ENCODE results near the gene KDM4E.
"Not testable (repeated sequence)": the region's sequence is repeated elsewhere in the genome, so short reads cannot be mapped to it uniquely, and the experiment has no call there.

KDM4E gene

DNA sequence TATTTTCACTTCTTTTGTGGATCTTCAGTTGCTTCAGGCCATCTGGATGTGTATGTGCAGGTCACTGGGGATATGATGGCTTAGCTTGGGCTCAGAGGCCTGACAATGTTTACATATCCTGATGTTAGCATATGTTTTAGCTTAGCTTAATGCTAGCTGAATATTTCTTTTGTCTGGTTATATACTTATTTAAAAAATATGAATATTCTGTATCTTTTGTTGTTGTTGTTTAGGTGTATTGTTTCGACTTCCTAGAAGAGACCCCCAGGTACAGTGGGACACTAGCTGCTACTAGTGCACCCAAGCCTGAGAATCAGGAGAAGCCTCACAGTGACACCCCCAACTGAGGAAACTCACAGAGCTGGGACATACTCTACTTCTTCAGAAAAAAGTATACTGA lies at the start of gene KDM4E:
Gene KDM4E (plus strand): TSS at position 301 of the 400 bp plus-strand sequence. CDS start 300 bp downstream, outside the sequence.
- DNase-seq (ENCODE audit: low read depth, low spot score) = no peak

DNA sequence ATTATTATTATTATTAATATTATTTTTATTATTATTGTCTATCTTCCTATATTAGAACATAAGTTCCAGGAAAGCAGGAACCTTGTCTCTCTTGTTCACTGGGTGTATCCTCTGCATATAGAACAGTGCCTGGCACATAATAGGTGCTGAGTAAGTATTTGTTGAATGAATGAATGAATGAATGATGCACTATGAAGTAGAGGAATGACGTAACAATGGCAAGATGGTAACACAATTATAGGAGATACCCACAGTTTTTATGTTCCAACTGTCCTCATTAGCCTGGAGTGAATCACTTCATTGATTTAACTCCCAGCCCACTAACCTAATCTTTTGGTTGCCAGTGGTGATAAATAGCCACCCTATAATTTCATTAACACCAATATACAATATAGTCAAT lies 49.5 kb upstream of the KDM4E start:
- DNase-seq (ENCODE audit: low read depth, low spot score) = no peak

DNA sequence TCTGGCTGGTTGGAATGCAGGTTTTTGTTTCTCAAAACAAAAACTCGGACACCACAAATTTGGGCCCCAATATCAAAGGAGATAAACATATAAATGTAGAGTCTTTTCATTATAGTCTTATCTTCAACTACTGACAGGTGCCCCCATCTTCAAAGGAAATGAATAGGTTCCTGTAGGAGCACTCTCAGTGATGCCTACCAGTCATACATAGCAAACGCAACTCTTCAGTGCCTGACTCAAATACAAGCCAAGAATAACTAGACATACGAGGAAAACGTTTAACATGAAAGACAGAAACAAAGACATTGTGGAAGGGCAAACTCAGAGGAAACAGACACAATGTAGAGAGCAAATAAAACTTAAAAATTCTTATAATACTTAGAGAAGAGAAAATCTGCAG lies 37.7 kb upstream of the KDM4E start:
- DNase-seq (ENCODE audit: low read depth, low spot score) = no peak

DNA sequence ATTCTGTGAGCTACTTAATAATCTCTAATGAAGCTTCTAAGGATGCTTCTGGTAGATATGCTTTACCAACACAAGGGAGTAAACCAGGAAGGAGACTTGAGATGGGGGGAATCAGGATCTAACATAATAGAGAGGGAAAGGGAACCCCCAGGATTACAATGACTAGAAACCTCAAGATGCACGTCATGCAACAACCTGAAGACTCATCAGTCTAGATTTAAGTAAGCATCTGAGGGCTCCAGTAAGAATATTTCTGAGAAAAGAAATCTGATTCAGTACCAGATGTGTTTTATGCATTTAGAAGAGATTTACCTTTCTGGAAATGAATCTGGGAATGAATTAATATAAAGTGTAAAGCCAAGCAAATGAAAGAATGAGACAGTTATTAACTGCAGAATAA lies 36.3 kb upstream of the KDM4E start:
- no peak for DNase-seq (ENCODE audit: low read depth, low spot score)

DNA sequence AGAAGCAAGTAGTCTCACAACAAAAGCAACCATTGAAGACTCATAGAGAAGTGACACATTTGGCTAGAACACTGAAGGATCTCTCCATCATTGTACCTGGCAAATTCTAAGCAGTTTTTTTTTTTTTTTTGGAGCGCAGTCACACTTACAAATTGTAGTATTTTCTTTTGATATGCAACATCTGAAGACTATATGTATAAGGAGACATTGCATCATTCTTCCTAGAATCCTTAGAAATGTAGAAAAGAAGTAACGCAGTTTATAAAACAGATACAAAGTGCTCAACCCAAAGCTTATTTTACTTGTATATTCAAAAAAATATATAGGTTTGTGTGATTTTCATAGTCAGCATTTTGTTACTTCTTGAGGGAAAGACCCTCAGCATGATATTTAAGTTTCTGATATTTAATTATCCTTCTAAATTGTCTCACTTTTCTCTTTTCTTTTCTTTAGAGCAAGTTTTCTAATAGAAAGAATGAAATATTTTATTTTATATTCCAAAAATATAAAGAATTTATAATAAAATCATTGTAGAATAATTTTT lies 31.6 kb upstream of the KDM4E start:
- DNase-seq (ENCODE audit: low read depth, low spot score) = no peak

DNA sequence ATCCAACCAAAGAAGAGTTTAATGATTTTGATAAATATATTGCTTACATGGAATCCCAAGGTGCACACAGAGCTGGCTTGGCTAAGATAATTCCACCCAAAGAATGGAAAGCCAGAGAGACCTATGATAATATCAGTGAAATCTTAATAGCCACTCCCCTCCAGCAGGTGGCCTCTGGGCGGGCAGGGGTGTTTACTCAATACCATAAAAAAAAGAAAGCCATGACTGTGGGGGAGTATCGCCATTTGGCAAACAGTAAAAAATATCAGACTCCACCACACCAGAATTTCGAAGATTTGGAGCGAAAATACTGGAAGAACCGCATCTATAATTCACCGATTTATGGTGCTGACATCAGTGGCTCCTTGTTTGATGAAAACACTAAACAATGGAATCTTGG lies 27.6 kb upstream of the KDM4E start:
- no peak for DNase-seq (ENCODE audit: low read depth, low spot score)

DNA sequence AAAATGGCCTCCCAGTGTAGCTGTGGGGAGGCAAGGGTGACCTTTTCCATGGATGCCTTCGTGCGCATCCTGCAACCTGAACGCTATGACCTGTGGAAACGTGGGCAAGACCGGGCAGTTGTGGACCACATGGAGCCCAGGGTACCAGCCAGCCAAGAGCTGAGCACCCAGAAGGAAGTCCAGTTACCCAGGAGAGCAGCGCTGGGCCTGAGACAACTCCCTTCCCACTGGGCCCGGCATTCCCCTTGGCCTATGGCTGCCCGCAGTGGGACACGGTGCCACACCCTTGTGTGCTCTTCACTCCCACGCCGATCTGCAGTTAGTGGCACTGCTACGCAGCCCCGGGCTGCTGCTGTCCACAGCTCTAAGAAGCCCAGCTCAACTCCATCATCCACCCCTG lies 26.8 kb upstream of the KDM4E start:
- DNase-seq (ENCODE audit: low read depth, low spot score) = no peak

DNA sequence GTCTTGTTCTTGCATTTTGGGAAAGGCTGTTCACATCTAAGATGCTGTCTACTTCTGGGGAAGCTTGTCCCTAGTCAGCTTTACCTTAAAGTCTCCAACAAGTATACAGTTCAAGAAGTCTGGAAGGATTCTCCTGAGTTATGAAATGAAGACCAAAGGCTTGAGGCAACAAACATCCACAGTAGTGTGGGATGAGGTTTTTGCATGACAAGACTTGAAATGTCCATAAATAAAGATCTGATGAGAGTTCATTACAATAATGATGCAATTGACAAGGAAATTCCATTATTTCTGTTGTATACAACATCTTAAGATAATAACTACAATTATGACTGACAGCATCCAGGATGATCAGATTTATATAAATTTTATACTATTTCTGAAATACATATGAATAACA lies 21.3 kb upstream of the KDM4E start:
- DNase-seq (ENCODE audit: low read depth, low spot score) = no peak

DNA sequence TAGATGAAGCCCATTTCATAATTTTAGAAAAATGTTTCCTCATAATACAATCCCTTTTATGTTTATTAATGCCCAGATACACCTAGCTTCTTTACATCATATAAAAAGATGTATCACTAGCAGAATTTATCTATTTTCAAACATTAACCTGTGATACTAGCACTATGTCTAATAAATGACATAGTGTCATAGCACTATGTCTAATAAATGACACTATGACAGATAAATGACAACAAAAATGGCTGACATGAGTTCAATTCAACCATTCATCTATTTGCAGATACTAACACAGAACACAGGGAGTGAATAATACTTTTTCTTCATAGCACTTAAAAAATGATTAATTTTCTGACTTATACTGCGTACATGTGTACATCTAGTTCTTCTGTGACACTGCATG lies 19.4 kb upstream of the KDM4E start:
- DNase-seq (ENCODE audit: low read depth, low spot score) = no peak

DNA sequence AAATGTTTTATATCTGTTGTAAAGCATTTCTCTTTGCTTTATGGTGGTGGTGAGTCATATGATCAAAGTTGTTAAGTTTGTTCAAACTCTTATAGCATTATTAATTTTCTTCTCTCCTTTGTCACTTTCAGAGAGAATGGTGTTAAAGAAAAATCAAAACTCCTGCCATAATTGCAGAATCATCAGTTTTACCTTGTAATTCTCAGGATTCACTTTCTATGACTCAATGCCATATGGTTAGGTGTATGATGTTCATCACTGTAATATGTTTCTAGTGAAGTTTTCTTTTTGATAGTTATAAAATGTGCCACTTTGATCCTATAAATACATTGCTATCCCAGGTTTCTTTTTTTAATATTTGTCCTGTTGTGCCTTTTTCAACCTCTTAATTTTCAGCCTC lies 13.7 kb upstream of the KDM4E start:
- no peak for DNase-seq (ENCODE audit: low read depth, low spot score)

DNA sequence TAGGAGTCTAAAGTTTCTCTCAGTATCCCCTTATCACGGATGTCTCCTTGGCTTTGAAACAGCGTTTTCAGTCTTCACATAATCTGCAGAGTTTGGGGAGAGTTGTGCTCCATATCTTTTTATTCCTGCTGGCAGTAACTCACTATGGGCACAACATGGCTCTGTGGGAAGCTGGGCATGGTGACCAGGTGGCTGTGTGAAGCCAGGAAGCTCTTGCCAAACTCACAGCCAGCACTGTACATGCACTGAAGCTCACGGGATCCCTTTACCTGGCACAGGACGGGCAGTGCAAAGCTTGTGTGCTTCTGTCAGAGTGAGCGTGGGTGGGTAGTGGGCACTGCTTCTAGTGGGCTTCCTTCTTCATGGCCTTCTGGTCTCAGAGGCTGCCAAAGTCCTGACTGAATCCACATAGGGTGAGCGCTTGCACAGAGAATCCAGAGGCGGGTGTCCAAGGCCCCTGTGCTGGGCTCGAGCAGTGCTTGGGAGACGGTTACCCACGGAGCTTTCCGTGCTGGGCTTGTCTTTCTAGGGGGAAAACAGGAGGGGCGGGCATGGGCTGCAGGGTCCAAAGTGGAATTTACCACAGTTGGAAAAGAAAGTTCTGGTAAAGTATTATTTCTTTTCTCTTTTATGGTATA lies 10.8 kb upstream of the KDM4E start:
- DNase-seq (ENCODE audit: low read depth, low spot score) = no peak

DNA sequence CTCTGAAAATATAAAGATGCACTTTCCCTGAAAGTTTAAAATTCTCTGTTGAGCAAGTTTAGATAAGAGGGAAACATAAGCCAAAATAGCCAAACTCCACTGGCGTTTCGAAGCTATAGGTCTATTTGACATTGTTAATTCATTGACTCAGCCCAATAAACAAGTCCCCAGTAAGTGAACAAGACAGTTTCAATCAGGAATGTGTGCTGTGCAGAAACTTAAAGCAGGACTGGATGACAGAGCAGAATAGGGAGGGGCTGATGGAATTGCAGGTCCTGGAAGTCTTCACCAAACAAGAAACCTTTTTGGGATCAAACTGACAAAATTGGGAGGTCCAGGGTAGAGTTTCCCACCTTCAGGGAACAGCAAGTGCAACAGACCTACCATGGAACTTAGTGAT lies 8.9 kb upstream of the KDM4E start:
- DNase-seq (ENCODE audit: low read depth, low spot score) = no peak

DNA sequence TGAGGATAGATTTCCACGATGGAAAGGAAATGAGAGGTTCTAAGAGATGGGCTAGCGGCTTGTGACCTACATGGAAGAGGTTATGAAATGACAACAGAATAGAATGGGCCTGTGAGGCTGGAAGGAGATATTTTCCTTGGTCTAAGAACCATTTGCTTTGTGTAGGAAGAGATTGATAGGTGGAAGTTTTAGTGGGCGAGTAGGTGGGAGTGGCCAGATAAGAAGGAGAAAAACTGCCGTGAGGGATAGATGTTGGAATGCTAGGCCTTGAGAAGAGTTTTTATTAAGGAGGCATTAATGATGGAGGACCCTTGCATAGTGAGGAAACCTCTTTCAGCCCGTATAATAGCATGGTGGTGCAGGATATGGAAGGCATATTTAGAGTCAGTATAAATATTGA lies 3.6 kb upstream of the KDM4E start:
- not testable (repeated sequence) for DNase-seq (ENCODE audit: low read depth, low spot score)

DNA sequence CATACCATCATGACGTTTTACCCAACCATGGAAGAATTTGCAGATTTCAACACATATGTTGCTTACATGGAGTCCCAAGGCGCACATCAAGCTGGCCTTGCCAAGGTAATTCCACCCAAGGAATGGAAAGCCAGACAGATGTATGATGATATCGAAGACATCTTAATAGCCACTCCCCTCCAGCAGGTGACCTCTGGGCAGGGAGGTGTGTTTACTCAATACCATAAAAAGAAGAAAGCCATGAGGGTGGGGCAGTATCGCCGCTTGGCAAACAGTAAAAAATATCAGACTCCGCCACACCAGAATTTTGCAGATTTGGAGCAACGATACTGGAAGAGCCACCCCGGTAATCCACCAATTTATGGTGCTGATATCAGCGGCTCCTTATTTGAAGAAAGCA lies 536 bp downstream of the KDM4E start:
- DNase-seq (ENCODE audit: low read depth, low spot score) = not testable (repeated sequence)

DNA sequence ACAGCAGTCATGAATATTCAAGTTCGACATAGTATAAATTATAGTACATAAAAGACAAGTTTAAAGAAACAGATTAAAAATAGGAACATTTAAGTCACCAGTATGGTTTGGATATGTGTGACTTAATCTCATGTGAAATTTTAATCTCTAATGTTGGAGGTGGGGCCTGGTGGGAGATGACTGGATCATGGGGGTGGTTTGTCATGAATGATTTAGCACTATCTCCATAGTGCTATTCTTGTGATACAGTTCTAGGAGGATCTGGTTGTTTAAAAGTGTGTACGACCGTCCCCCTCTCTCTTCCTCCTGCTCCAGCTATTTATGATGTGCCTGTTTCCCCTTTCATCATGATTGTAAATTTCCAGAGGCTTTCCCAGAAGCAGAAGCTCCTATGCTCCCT lies 3.3 kb downstream of the KDM4E start:
- no peak for DNase-seq (ENCODE audit: low read depth, low spot score)

DNA sequence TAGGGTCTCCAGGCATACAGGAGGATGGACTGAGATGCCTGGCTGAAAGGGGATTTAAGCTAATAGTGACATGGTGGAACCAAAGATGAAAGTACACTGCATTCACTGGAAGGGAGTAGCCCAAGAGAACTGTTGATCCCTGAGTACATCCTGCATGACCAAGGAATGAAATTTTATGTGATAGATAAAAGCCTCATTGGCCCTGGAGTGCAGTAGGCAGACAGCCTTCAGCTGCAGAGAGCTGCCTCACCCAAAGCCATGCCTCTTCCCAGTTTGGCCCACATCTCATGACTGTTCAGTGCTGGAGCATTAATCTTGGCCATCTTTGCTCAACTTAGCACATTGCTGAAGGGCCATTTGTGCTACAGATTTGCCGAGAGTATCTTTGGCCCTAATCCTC lies 8.0 kb downstream of the KDM4E start:
- no peak for DNase-seq (ENCODE audit: low read depth, low spot score)

DNA sequence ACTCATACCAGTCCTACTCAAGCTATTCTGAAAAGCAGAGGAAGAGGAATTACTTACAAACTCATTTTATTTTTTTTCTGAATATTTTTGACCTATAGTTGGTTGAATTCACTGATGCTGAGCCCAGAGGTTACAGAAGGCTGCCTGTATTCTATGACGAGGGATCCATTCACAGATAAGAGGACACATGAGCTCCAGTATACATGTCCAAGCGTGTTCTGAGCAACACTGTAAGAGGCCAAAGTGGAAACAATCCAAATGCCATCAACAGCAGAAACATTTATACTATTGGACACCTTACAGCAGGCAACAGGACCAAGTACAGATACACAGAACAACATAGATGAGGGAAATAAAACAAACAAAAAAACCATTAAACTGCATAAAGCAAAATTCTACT lies 10.3 kb downstream of the KDM4E start:
- no peak for DNase-seq (ENCODE audit: low read depth, low spot score)

DNA sequence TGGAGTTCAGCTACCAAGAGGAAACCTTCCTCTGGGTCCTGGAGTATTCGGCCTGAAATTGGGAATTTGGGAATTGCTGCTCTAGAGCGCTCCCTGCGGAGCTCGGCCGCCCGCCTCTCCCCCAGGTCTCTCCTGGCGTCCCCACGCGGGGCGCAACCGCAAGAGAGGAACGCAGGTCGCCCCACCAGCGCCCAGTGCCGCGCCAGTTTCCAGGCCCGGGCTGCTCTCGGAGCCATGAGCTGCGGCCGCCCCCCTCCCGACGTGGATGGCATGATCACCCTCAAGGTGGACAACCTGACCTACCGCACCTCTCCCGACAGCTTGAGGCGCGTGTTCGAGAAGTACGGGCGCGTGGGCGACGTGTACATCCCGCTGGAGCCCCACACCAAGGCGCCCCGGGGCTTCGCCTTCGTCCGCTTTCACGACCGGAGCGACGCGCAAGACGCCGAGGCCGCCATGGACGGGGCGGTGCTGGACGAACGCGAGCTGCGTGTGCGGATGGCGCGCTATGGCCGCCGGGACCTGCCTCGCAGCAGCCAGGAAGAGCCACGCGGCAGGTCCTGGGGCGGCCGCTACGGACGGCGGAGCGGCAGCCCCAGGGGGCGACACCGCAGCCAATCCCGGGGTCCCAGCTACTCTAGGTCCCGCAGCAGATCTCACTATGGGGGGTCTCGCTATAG lies 12.4 kb downstream of the KDM4E start:
- peak; percentile 9 for DNase-seq (ENCODE audit: low read depth, low spot score)

DNA sequence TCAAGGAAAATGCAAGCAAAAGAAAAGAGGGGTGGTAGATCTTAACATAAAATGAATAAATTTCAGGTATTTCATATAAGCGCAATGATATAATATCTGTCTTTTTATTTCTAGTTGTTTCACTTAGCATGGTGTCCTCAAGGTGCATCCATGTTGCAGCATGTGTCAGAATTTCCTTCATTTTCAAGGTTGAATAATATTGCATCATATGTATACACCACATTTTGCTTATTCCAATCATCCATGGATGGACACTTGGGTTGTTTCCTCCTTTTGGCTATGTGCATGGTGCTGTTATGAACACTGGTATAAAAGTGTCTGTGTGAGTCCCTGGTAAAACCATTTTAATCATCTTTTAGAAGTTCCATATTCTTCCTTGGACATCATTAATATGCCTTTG lies 17.2 kb downstream of the KDM4E start:
- no peak for DNase-seq (ENCODE audit: low read depth, low spot score)

DNA sequence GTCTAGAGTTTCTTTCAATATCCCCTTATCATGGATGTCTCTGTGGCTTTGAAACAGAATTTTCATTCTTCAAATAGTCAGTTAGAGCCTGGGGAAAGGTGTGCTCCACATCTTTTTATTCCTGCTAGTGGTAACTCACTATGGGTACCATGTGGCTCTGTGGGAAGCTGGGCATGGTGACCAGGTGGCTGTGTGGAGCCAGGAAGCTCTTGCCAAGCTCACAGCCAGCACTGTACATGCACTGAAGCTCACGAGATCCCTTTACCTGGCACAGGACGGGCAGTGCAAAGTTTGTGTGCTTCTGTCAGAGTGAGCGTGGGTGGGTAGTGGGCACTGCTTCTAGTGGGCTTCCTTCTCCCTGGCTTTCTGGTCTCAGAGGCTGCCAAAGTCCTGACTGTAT lies 17.8 kb downstream of the KDM4E start:
- DNase-seq (ENCODE audit: low read depth, low spot score) = no peak

DNA sequence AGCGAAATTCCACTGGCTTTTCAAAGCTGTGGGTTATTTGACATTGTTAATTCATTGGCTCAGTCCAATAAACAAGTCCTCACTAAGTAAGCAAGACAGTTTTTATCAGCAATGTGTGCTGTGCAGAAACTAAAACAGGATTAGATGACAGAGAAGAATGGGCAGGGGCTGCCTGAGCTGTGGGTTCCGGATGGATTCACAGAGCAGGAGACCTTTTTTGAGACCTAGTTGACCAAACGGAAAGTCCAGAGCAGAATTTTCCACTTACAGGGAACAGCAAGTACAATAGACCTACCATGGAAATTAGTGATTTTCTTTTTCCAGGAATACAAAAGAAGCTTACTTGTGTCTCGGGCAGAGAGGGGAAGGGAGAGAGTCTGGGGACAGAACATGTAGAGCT lies 19.0 kb downstream of the KDM4E start:
- peak; percentile 10 for DNase-seq (ENCODE audit: low read depth, low spot score)

DNA sequence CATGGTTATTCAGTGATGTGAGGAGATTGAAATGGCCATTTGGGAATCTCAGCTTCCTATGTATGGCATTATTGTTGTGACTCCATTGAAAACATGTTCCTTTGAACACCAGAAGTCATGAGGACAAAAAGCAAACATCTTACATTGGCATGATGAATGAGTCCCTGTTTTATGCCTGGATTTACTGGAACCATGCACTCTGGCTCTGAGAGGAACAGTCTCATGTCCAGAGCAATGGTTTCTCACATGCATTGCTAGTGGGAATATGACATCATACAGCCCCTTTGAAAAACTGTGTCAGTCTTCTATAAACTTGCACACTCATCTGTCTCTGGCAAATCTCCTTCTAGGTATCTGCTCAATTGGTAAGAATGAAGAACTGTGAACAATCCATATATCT lies 20.8 kb downstream of the KDM4E start:
- no peak for DNase-seq (ENCODE audit: low read depth, low spot score)

DNA sequence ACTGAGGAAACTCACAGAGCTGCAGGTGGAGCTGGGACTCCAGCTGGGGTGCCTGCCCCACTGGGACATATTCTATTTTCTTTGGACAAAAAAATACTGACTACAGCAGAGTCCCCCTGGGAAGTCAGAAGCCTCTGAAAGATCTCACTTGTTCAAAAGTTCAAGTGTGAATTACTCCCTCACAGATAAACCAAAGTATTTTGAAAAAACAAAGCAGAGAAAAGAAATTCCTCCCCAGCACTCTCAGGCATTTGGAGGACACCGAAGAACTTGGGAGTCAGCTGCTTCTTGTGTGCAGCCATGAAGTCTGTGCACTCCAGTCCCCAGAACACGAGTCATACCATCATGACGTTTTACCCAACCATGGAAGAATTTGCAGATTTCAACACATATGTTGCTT lies 24.1 kb downstream of the KDM4E start, which contains the start of gene KDM4F:
Gene KDM4F (plus strand): TSS at position 301 of the 400 bp plus-strand sequence.
- not testable (repeated sequence) for DNase-seq (ENCODE audit: low read depth, low spot score)
